A673 (cell line): ENCODE data around the gene CAPN13.

Experiments
- CTCF ChIP-seq: fragments of 300-800, 200-600 bp; sonication (generic); conservative IDR thresholded peaks from 2 replicates; pipeline ENCODE4 v1.5.1; 2017; ENCODE audit warnings: low read depth, mild to moderate bottlenecking, antibody characterized with exemption, low read length, moderate library complexity, mixed read lengths
- EZH2 ChIP-seq: fragments of 200-600 bp; sonication (generic); IDR thresholded peaks from 2 replicates; pipeline ENCODE4 v1.6.1; 2017; ENCODE audit warnings: borderline replicate concordance, low read depth, mild to moderate bottlenecking, mixed read lengths, antibody characterized with exemption, low read length; ENCODE audit not compliant: poor library complexity, severe bottlenecking

GRCh38 chr2:30730736-30731647 is 76.3 kb downstream of the CAPN13 start:
- no peak for TF ChIP-seq CTCF
- no peak for TF ChIP-seq EZH2
